ENCODE results near the gene CCRL2. TPM values are rescaled to one million over a fixed set of nuclear protein-coding genes. Genes with fewer than 3 reads are reported as not detected.

Gene CCRL2
- total and polyA plus RNA-seq, 12 donors: 0.60 to 6.8 (median 1.9) TPM

- H3K4me3 ChIP-seq: no peak within 1 kb of the TSS
- peaks cover 3 to 6% of the 10 kb centered on the region in 2 donors for H3K4me1 ChIP-seq (replicated peaks in 1 of 2)
- WGBS, 4 donors: 26 to 36% (median 32%) methylated on average over 5 of the region's 5 CpGs
- TF ChIP-seq CTCF (IDR thresholded peaks at IDR 0.05): no peak
- TF ChIP-seq POLR2A (IDR thresholded peaks at IDR 0.05): no peak
- no peaks in the 10 kb centered on the region for H3K36me3 ChIP-seq (replicated peaks in 1 of 2)
- peaks cover 18% of the 10 kb centered on the region for H3K27me3 ChIP-seq
- no peak within 1 kb of the TSS for H3K27ac ChIP-seq
- no peak for DNase-seq
- intact Hi-C loops (cut with DNase I): loop anchor here in 1 of 2 donors (10.0 kb wide), 1 partner anchor 286 kb away; no protein-coding TSS in a partner anchor
- H3K9me3 ChIP-seq (replicated peaks in 1 of 3): no peaks in the 10 kb centered on the region
Measured at GRCh38 chr3:46370839-46371518, 36.1 kb upstream of the CCRL2 start, which contains the start of gene CCR5. Gene CCR5, plus strand, starts transcription at chr3:46370946. Its CDS starts 1,957 bp downstream, at chr3:46372903.

- TF ChIP-seq CTCF (IDR thresholded peaks at IDR 0.05) (no peak), POLR2A (IDR thresholded peaks at IDR 0.05) (no peak)
- no peaks in the 10 kb centered on the region for H3K9me3 ChIP-seq (replicated peaks in 1 of 3)
- intact Hi-C loops (cut with DNase I): loop anchor here in 1 of 2 donors (10.0 kb wide), 1 partner anchor 287 kb away; no protein-coding TSS in a partner anchor
- no peak overlapping the region for H3K4me3 ChIP-seq
- H3K27me3 ChIP-seq: peaks cover 18% of the 10 kb centered on the region
- 61 to 77% (median 71%) methylated on average over 10 of the region's 10 CpGs for WGBS, 4 donors
- H3K4me1 ChIP-seq (replicated peaks in 1 of 2): peaks cover 3 to 6% of the 10 kb centered on the region in 2 donors
- H3K36me3 ChIP-seq (replicated peaks in 1 of 2): no peaks in the 10 kb centered on the region
- no peak for DNase-seq
- no peak overlapping the region for H3K27ac ChIP-seq
Measured at GRCh38 chr3:46371519-46372340, 35.3 kb upstream of the CCRL2 start.

GRCh38 chr3:46372492-46373359 is 34.3 kb upstream of the CCRL2 start:
- 75 to 88% (median 84%) methylated on average over 9 of the region's 9 CpGs for WGBS, 4 donors
- no peak overlapping the region for H3K27ac ChIP-seq
- no peaks in the 10 kb centered on the region for H3K36me3 ChIP-seq (replicated peaks in 1 of 2)
- H3K4me1 ChIP-seq (replicated peaks in 1 of 2): peaks cover 3 to 6% of the 10 kb centered on the region in 2 donors
- intact Hi-C loops (cut with DNase I): loop anchor here in 1 of 2 donors (10.0 kb wide), 1 partner anchor 288 kb away; no protein-coding TSS in a partner anchor
- H3K4me3 ChIP-seq: no peak overlapping the region
- DNase-seq: no peak
- TF ChIP-seq POLR2A (IDR thresholded peaks at IDR 0.05) (no peak), CTCF (IDR thresholded peaks at IDR 0.05) (peak in 5 of 6 experiments; percentile 16 to 47 (median 38))
- peaks cover 16% of the 10 kb centered on the region for H3K27me3 ChIP-seq
- no peaks in the 10 kb centered on the region for H3K9me3 ChIP-seq (replicated peaks in 1 of 3)
